ENCODE data around the gene KRTAP1-5. TPM values are rescaled to one million over a fixed set of nuclear protein-coding genes. Genes with fewer than 3 reads are reported as not detected.

KRTAP1-5 gene
- total and polyA plus RNA-seq, 4 donors = not detected

DNA sequence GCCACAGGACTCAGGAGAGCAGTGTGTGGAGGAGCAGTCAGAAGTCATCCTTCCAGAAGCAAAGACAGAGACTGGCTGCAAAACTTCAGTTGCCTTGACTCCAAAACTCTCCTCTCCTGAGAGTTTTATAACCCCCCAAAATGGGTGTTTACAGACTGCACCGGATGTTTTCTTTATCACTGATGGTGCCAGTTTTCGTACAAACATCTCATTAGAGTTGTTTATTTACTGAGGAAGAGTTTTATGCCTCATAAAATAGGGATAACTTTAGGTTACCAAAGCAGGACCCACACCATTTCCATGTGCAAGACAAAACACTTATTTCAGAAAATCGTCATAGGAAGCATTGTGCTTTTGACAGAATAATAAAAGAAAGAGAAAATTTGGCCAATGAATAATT is 42.8 kb downstream of the KRTAP1-5 start, which contains the start of gene KRT40:
TSS of gene KRT40 (minus strand) at position 101 of the 400 bp plus-strand sequence. CDS start at position 48, 53 bp downstream.
- Histone ChIP-seq H3K36me3 (ENCODE audit: control insufficient read depth in 4 of 4, insufficient read depth in 3 of 4, low read depth in 1 of 4, low read length in 3 of 4) (no peaks in the 10 kb centered on the region), H3K27ac (ENCODE audit: low read depth in 1 of 2, low read length in 2 of 2) (no peak within 1 kb of the TSS), H3K4me1 (ENCODE audit: control insufficient read depth in 4 of 4, insufficient read depth in 4 of 4, low read length in 3 of 4) (no peaks in the 10 kb centered on the region), H3K9me3 (ENCODE audit: control insufficient read depth in 4 of 4, low read length in 3 of 4) (no peaks in the 10 kb centered on the region), H3K27me3 (ENCODE audit: control insufficient read depth in 4 of 4, insufficient read depth in 4 of 4, low read length in 3 of 4) (peaks cover 0 to 2% (median 0%) of the 10 kb centered on the region in 4 donors), H3K4me3 (ENCODE audit: low read depth in 1 of 3, low read length in 3 of 3) (no peak within 1 kb of the TSS), H3K9ac (ENCODE audit: low read depth in 1 of 2, low read length in 2 of 2) (no peak within 1 kb of the TSS)
- no peak for DNase-seq (ENCODE audit: low spot score)
- WGBS = 47% methylated on average over 3 of the region's 3 CpGs
- TF ChIP-seq, protein P1, sequence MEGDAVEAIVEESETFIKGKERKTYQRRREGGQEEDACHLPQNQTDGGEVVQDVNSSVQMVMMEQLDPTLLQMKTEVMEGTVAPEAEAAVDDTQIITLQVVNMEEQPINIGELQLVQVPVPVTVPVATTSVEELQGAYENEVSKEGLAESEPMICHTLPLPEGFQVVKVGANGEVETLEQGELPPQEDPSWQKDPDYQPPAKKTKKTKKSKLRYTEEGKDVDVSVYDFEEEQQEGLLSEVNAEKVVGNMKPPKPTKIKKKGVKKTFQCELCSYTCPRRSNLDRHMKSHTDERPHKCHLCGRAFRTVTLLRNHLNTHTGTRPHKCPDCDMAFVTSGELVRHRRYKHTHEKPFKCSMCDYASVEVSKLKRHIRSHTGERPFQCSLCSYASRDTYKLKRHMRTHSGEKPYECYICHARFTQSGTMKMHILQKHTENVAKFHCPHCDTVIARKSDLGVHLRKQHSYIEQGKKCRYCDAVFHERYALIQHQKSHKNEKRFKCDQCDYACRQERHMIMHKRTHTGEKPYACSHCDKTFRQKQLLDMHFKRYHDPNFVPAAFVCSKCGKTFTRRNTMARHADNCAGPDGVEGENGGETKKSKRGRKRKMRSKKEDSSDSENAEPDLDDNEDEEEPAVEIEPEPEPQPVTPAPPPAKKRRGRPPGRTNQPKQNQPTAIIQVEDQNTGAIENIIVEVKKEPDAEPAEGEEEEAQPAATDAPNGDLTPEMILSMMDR (IDR thresholded peaks at IDR 0.05; ENCODE audit: low read depth, low read length, missing input control) = no peak
- TF ChIP-seq HNF4A (conservative IDR thresholded peaks at IDR 0.05) = no peak
- no peak for TF ChIP-seq JUND (IDR thresholded peaks at IDR 0.05)
- TF ChIP-seq GABPA (IDR thresholded peaks at IDR 0.05 in 1 of 2, conservative IDR thresholded peaks at IDR 0.05 in 1 of 2) = no peak
- TF ChIP-seq, protein P2, sequence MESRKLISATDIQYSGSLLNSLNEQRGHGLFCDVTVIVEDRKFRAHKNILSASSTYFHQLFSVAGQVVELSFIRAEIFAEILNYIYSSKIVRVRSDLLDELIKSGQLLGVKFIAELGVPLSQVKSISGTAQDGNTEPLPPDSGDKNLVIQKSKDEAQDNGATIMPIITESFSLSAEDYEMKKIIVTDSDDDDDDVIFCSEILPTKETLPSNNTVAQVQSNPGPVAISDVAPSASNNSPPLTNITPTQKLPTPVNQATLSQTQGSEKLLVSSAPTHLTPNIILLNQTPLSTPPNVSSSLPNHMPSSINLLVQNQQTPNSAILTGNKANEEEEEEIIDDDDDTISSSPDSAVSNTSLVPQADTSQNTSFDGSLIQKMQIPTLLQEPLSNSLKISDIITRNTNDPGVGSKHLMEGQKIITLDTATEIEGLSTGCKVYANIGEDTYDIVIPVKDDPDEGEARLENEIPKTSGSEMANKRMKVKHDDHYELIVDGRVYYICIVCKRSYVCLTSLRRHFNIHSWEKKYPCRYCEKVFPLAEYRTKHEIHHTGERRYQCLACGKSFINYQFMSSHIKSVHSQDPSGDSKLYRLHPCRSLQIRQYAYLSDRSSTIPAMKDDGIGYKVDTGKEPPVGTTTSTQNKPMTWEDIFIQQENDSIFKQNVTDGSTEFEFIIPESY (IDR thresholded peaks at IDR 0.05) = no peak
- TF ChIP-seq, protein P3, sequence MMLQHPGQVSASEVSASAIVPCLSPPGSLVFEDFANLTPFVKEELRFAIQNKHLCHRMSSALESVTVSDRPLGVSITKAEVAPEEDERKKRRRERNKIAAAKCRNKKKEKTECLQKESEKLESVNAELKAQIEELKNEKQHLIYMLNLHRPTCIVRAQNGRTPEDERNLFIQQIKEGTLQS (IDR thresholded peaks at IDR 0.05) = no peak
- no peak for TF ChIP-seq TAF1 (conservative IDR thresholded peaks at IDR 0.05)
- TF ChIP-seq NR2F2 (IDR thresholded peaks at IDR 0.05) = no peak
- TF ChIP-seq, protein P4, sequence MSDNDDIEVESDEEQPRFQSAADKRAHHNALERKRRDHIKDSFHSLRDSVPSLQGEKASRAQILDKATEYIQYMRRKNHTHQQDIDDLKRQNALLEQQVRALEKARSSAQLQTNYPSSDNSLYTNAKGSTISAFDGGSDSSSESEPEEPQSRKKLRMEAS (IDR thresholded peaks at IDR 0.05) = no peak
- no peak for TF ChIP-seq YY1 (IDR thresholded peaks at IDR 0.05)
- TF ChIP-seq SP1 (IDR thresholded peaks at IDR 0.05) = no peak
- no peak for TF ChIP-seq HNF4G (IDR thresholded peaks at IDR 0.05)
- TF ChIP-seq, protein P5, sequence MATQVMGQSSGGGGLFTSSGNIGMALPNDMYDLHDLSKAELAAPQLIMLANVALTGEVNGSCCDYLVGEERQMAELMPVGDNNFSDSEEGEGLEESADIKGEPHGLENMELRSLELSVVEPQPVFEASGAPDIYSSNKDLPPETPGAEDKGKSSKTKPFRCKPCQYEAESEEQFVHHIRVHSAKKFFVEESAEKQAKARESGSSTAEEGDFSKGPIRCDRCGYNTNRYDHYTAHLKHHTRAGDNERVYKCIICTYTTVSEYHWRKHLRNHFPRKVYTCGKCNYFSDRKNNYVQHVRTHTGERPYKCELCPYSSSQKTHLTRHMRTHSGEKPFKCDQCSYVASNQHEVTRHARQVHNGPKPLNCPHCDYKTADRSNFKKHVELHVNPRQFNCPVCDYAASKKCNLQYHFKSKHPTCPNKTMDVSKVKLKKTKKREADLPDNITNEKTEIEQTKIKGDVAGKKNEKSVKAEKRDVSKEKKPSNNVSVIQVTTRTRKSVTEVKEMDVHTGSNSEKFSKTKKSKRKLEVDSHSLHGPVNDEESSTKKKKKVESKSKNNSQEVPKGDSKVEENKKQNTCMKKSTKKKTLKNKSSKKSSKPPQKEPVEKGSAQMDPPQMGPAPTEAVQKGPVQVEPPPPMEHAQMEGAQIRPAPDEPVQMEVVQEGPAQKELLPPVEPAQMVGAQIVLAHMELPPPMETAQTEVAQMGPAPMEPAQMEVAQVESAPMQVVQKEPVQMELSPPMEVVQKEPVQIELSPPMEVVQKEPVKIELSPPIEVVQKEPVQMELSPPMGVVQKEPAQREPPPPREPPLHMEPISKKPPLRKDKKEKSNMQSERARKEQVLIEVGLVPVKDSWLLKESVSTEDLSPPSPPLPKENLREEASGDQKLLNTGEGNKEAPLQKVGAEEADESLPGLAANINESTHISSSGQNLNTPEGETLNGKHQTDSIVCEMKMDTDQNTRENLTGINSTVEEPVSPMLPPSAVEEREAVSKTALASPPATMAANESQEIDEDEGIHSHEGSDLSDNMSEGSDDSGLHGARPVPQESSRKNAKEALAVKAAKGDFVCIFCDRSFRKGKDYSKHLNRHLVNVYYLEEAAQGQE (IDR thresholded peaks at IDR 0.05) = no peak

DNA sequence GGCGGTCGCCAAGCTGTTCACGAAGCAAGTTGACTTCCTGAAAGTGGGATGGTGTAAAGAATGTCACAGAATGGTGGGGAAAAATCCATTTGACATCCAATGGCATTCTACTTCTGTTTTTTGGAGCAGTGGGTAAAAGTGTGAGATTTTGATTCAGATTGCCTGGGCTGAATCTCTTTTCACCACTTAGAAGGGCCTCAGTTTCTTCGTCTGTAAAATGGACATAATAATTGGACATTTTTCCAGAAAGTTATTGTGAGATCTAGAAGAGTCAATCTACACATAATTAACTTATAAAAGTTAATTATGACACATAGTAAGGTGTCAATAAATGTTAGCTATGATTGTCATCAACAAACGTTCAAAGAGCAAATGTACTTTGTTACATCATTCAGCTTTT is 45.9 kb downstream of the KRTAP1-5 start:
- H3K9me3 ChIP-seq (ENCODE audit: control insufficient read depth in 4 of 4, low read length in 3 of 4) = no peaks in the 10 kb centered on the region
- H3K4me3 ChIP-seq (ENCODE audit: low read depth in 1 of 3, low read length in 3 of 3) = no peak overlapping the region
- TF ChIP-seq, protein P2 (IDR thresholded peaks at IDR 0.05) = no peak
- no peak for TF ChIP-seq YY1 (IDR thresholded peaks at IDR 0.05)
- TF ChIP-seq JUND (IDR thresholded peaks at IDR 0.05) = no peak
- TF ChIP-seq RXRA (IDR thresholded peaks at IDR 0.05) = no peak
- TF ChIP-seq EGR1 (IDR thresholded peaks at IDR 0.05; ENCODE audit: low read depth in 2 of 2) = no peak
- no peak for TF ChIP-seq HNF4G (IDR thresholded peaks at IDR 0.05)
- TF ChIP-seq TAF1 (conservative IDR thresholded peaks at IDR 0.05) = no peak
- no peak for TF ChIP-seq RAD21 (IDR thresholded peaks at IDR 0.05)
- TF ChIP-seq, protein P1 (IDR thresholded peaks at IDR 0.05; ENCODE audit: low read depth, low read length, missing input control) = no peak
- TF ChIP-seq, protein P4 (IDR thresholded peaks at IDR 0.05) = no peak
- no peak for TF ChIP-seq FOXA1 (IDR thresholded peaks at IDR 0.05)
- no peak for TF ChIP-seq SP1 (IDR thresholded peaks at IDR 0.05)
- DNase-seq (ENCODE audit: low spot score) = no peak
- no peaks in the 10 kb centered on the region for H3K36me3 ChIP-seq (ENCODE audit: control insufficient read depth in 4 of 4, insufficient read depth in 3 of 4, low read depth in 1 of 4, low read length in 3 of 4)
- H3K27ac ChIP-seq (ENCODE audit: low read depth in 1 of 2, low read length in 2 of 2) = no peak overlapping the region
- H3K4me1 ChIP-seq (ENCODE audit: control insufficient read depth in 4 of 4, insufficient read depth in 4 of 4, low read length in 3 of 4) = no peaks in the 10 kb centered on the region
- no peak overlapping the region for H3K9ac ChIP-seq (ENCODE audit: low read depth in 1 of 2, low read length in 2 of 2)
- WGBS = 47% methylated on average over 5 of the region's 5 CpGs
- H3K27me3 ChIP-seq (ENCODE audit: control insufficient read depth in 4 of 4, insufficient read depth in 4 of 4, low read length in 3 of 4) = peaks cover 0 to 5% (median 0%) of the 10 kb centered on the region in 4 donors

Data from liver (tissue), 9 donors.